Transverse colon (tissue), 4 donors: ENCODE data around the gene MICAL2.

Experiments used
- CTCF ChIP-seq, 5 experiments: fragments of 200-600 bp in 3 of 5; fragments of 450-650 bp in 2 of 5; sonication (generic) in 3 of 5; IDR thresholded peaks; 1 replicate in 2 of 5; 2 replicates in 3 of 5; pipeline ENCODE4 v1.5.1; 2016 to 2017; ENCODE audit warnings: antibody characterized with exemption in 5 of 5, inconsistent platforms in 3 of 5, mild to moderate bottlenecking in 2 of 5, moderate library complexity in 1 of 5
- EP300 ChIP-seq: sonication (generic); formaldehyde crosslinking; IDR thresholded peaks from one replicate; pipeline ENCODE4 v1.6.1; 2017; ENCODE audit warnings: antibody characterized with exemption, low read depth
- POLR2A ChIP-seq: fragments of 450-650 bp; IDR thresholded peaks from one replicate; pipeline ENCODE4 v1.6.1; 2016; ENCODE audit warnings: antibody characterized with exemption, mild to moderate bottlenecking, moderate library complexity
- POLR2AphosphoS5 ChIP-seq, 3 donors: sonication (generic); formaldehyde crosslinking; IDR thresholded peaks; one replicate each; pipeline ENCODE4 v1.6.1; 2016; ENCODE audit warnings: antibody characterized with exemption in 3 of 3

GRCh38 chr11:12070446-12071267 is 39.7 kb upstream of the MICAL2 start:
- TF ChIP-seq POLR2A (no peak), CTCF (IDR thresholded peaks at IDR 0.05) (no peak), POLR2AphosphoS5 (IDR thresholded peaks at IDR 0.05) (peak; percentile 62 to 86 (median 79)), EP300 (peak; percentile 95)
